PC-9 (cell line): ENCODE results near the gene RPP25L. TPM values are rescaled to one million over a fixed set of nuclear protein-coding genes. Genes with fewer than 3 reads are reported as not detected.

Experiments used
- BruUV-seq: library from RNA; stranded (reverse); fragments of 400-500 nt; replicated peaks from 2 replicates; lab custom pipeline; 2021; lab: Mats Ljungman, UMichigan
- CTCF ChIA-PET: fragments of 300-600 bp; sonication (Branson Sonifier 250); formaldehyde crosslinking; loops from one replicate; lab custom pipeline; 2022; ENCODE audit warnings: antibody characterized with exemption; lab: Charles Lee
- POLR2A ChIA-PET: fragments of 300-600 bp; sonication (Branson Sonifier 250); formaldehyde crosslinking; loops from one replicate; lab custom pipeline; 2022; ENCODE audit warnings: antibody characterized with exemption; ENCODE audit not compliant: unreplicated experiment; lab: Charles Lee
- DNase-seq, 2 experiments: peaks; one replicate each; pipeline versions ENCODE4 v3.0.0 to v3.0.0-alpha.2; 2015 to 2022; ENCODE audit warnings: mixed read lengths in 1 of 2
- H2AFZ ChIP-seq: fragments of 200-600 bp; sonication (generic); 2 replicates; pipeline ENCODE4 v1.8.1; 2017; ENCODE audit warnings: antibody characterized with exemption
- H3F3A ChIP-seq: fragments of 200-600 bp; sonication (generic); 2 replicates; pipeline ENCODE4 v1.8.1; 2017; ENCODE audit warnings: antibody characterized with exemption, mild to moderate bottlenecking, low read depth; ENCODE audit not compliant: insufficient read depth
- H3K27ac ChIP-seq: fragments of 200-600 bp; sonication (generic); 2 replicates; pipeline ENCODE4 v1.6.1; 2016; ENCODE audit warnings: mixed run types
- H3K27me3 ChIP-seq: fragments of 200-600 bp; sonication (generic); 2 replicates; pipeline ENCODE4 v1.6.1; 2016; ENCODE audit warnings: low read depth, mixed run types; ENCODE audit not compliant: insufficient read depth
- H3K36me3 ChIP-seq: fragments of 200-600 bp; sonication (generic); 2 replicates; pipeline ENCODE4 v1.6.1; 2016; ENCODE audit warnings: low read depth, mixed run types
- H3K4me1 ChIP-seq: fragments of 200-600 bp; sonication (generic); replicated peaks from 2 replicates; pipeline ENCODE4 v1.6.1; 2016; ENCODE audit warnings: mixed run types; ENCODE audit not compliant: insufficient read depth
- H3K4me2 ChIP-seq: fragments of 200-600 bp; sonication (generic); 2 replicates; pipeline ENCODE4 v1.6.1; 2017; ENCODE audit warnings: mixed run types
- H3K4me3 ChIP-seq: fragments of 200-600 bp; sonication (generic); 2 replicates; pipeline ENCODE4 v1.6.1; 2016; ENCODE audit warnings: mixed run types
- H3K79me2 ChIP-seq: fragments of 200-600 bp; sonication (generic); 2 replicates; pipeline ENCODE4 v1.6.1; 2017; ENCODE audit warnings: low read depth, mixed run types
- H3K9me2 ChIP-seq: fragments of 200-600 bp; sonication (generic); 2 replicates; pipeline ENCODE4 v1.8.1; 2017; ENCODE audit warnings: mild to moderate bottlenecking; ENCODE audit not compliant: insufficient read depth
- H3K9me3 ChIP-seq: fragments of 200-600 bp; sonication (generic); 2 replicates; pipeline ENCODE4 v1.8.1; 2016; ENCODE audit warnings: low read depth; ENCODE audit not compliant: insufficient read depth
- H4K20me1 ChIP-seq: fragments of 200-600 bp; sonication (generic); 2 replicates; pipeline ENCODE4 v1.8.1; 2017; ENCODE audit not compliant: insufficient read depth
- EZH2 ChIP-seq: fragments of 200-600 bp; sonication (generic); IDR thresholded peaks from 2 replicates; pipeline ENCODE4 v1.8.0; 2017; ENCODE audit warnings: antibody characterized with exemption, low read depth
- intact Hi-C: fragments of 100-400 bp; cut with micrococcal nuclease; formaldehyde crosslinking; loops from one replicate; pipeline ENCODE4 v1.10.0; 2022; ENCODE audit not compliant: unreplicated experiment
- total RNA-seq: library from RNA; stranded (reverse); gene quantifications from 2 replicates; pipeline ENCODE4 v1.2.3, GENCODE V29; 2021
- TF ChIP-seq, protein P1 (sequence below): fragments of 200-600 bp; sonication (generic); conservative IDR thresholded peaks from 2 replicates; pipeline ENCODE4 v1.6.1; 2017; ENCODE audit warnings: mixed run types, antibody characterized with exemption, mild to moderate bottlenecking, moderate library complexity

The RPP25L gene
- total RNA-seq, 1 experiment from 2014 or later = 15.6 TPM

DNA sequence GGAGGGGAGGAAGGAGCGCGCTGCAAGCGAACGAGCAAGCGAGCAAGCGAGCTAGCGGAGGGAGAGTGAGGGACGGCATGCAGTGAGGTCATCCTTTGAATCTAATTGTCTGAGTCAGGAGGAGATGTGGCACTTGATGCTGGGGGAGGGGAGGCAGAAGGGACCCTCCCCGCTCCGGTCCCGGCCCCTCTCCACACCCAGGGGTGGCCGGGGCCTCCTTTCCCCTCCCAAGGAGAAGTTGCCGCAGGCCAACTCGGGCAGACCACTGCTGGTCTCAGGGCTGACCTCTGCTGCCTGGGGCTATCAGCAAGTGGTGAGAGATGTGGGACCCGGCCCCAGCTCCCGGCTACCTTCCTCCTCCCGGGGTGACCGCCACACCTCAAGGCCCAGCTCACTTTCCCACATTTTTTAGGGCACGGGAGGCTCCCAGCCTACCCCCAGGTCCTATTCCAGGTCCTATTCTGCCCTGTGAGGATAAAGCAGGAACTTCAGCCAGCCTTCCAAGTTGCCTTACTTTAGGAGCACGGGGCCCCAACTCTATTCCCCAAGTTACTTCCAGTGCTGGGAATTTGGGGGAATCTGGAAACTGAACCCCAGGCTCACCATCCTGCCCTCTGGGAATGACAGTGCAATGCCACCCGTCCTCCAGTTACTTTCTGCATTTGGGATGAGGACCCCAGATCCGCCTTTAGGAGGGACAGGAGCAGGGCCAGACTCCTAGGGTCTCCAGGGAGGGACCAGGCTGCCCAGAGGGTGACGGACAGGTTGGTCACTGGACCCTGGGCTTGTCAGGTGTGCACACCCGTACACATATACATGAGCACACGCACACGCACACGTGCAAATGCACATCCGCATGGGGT is 33.4 kb downstream of the RPP25L start:
- intact Hi-C loops = no loop called here
- no peak overlapping the region for H3K4me3 ChIP-seq
- DNase-seq = no peak
- no peak overlapping the region for H3K4me2 ChIP-seq
- TF ChIP-seq, protein P1, sequence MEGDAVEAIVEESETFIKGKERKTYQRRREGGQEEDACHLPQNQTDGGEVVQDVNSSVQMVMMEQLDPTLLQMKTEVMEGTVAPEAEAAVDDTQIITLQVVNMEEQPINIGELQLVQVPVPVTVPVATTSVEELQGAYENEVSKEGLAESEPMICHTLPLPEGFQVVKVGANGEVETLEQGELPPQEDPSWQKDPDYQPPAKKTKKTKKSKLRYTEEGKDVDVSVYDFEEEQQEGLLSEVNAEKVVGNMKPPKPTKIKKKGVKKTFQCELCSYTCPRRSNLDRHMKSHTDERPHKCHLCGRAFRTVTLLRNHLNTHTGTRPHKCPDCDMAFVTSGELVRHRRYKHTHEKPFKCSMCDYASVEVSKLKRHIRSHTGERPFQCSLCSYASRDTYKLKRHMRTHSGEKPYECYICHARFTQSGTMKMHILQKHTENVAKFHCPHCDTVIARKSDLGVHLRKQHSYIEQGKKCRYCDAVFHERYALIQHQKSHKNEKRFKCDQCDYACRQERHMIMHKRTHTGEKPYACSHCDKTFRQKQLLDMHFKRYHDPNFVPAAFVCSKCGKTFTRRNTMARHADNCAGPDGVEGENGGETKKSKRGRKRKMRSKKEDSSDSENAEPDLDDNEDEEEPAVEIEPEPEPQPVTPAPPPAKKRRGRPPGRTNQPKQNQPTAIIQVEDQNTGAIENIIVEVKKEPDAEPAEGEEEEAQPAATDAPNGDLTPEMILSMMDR = no peak
- TF ChIP-seq EZH2 = no peak
- CTCF ChIA-PET = interaction anchor here (0.6 kb wide), 1 partner anchor 174 kb away, joined by 4 read pairs; no protein-coding TSS in a partner anchor
- no peak overlapping the region for H3K27ac ChIP-seq
- H3K9me2 ChIP-seq = no peaks in the 10 kb centered on the region
- no peaks in the 10 kb centered on the region for H4K20me1 ChIP-seq
- no TSS peak for BruUV-seq
- no peaks in the 10 kb centered on the region for H3K36me3 ChIP-seq
- no peaks in the 10 kb centered on the region for H3K79me2 ChIP-seq
- H2AFZ ChIP-seq = no peak overlapping the region
- no peaks in the 10 kb centered on the region for H3K9me3 ChIP-seq
- H3K4me1 ChIP-seq = no peaks in the 10 kb centered on the region
- POLR2A ChIA-PET = no interaction called here
- H3K27me3 ChIP-seq = peaks cover 62% of the 10 kb centered on the region
- no peaks in the 10 kb centered on the region for H3F3A ChIP-seq

DNA sequence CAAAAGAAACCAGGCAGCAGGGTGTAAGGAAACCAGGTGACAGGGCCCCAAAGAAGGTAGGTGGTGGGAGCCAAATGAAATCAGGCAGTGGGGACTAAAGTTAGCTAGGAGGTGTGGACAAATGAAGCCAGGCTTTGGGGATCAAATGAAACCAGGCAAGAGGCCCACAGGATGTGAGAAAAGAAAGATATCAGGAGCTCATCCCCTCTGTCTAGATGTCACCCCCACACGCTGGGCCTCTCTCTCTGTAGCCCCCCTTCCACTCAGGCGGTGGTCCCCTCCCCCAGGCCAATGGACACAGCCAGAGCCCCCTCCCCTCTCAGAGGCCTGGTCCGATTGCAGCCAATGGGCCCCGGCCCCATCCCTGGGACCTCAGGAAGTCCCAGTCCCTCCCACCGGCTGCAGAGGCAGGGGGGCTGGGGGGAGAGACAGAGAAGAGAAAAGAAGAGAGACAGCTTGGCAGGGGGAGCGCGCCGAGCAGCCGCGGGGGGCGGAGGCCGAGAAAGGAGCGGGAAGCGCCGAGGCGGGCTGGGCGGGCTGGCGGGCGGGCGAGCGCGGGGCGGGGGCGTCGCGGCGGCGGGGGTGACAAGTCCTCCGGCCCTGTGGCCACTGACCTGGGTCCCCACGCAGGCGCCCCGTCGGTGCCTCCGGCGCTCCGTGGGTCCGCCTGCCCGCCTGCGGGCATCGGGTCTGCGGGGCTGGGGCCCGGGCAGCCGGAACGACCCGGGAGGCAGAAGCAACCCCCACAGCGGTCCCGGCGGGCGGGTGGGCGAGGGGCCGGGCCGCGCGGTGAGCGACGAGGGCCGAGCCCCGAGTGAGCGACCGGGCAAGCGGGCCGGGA is 34.3 kb downstream of the RPP25L start:
- Histone ChIP-seq H3K4me1 (no peaks in the 10 kb centered on the region), H3K9me3 (no peaks in the 10 kb centered on the region), H3F3A (no peaks in the 10 kb centered on the region), H2AFZ (no peak overlapping the region), H3K4me3 (no peak overlapping the region), H3K79me2 (no peaks in the 10 kb centered on the region), H3K27me3 (peaks cover 54% of the 10 kb centered on the region), H3K27ac (no peak overlapping the region), H3K9me2 (no peaks in the 10 kb centered on the region), H3K36me3 (no peaks in the 10 kb centered on the region), H3K4me2 (no peak overlapping the region), H4K20me1 (no peaks in the 10 kb centered on the region)
- TF ChIP-seq EZH2 = no peak
- TF ChIP-seq, protein P1 = no peak
- DNase-seq = no peak
- ChIA-PET CTCF (interaction anchor here (0.6 to 0.7 kb wide), 2 partner anchors 173 to 516 kb away, joined by 4 to 5 read pairs; no protein-coding TSS in a partner anchor), POLR2A (no interaction called here)
- BruUV-seq = no TSS peak
- intact Hi-C loops = no loop called here

DNA sequence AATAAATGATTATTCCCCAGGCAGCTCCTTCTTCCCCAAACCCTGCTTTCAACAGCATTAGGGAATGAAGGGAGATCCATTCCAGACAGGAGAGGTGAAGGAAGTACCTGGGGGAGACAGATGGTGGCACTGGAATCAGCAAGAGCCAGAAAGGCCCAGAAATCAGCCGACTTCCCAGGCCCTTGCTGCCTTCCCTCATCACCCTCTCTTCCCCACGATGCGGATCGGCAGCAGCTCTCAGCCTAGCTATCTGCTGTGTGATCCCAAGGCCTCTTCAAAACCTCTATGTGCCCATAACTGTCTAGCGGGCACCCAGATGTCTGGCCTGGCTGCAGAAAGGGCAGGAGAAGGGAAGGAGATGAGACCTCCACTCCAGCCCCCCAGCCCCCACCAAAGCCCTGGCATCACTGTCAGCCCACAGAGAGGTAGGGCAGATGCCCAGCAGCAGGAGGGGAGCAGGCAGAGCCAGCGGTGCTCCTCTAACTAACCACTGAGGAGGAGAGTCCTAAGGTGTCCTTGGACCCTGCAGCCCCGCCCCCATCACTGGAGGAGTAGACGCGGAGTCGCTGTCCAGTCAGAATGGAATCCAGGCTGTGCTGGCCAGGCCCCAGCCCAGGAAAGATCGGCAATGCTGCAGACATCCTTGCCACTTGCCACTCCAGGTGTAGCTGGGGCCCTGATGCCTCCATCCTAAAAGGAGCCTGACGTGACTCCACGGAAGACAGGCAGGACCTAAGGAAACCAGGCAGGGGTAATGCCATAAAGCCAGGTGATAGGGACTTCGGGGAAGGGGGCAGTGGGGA is 35.1 kb downstream of the RPP25L start:
- no TSS peak for BruUV-seq
- DNase-seq = no peak
- Histone ChIP-seq H3K4me3 (no peak overlapping the region), H3K27me3 (peaks cover 46% of the 10 kb centered on the region), H4K20me1 (no peaks in the 10 kb centered on the region), H3K4me1 (no peaks in the 10 kb centered on the region), H3K27ac (no peak overlapping the region), H2AFZ (no peak overlapping the region), H3K36me3 (no peaks in the 10 kb centered on the region), H3K79me2 (no peaks in the 10 kb centered on the region), H3K9me3 (no peaks in the 10 kb centered on the region), H3K9me2 (no peaks in the 10 kb centered on the region), H3K4me2 (no peak overlapping the region), H3F3A (no peaks in the 10 kb centered on the region)
- POLR2A ChIA-PET = no interaction called here
- CTCF ChIA-PET = no interaction called here
- no peak for TF ChIP-seq EZH2
- intact Hi-C loops = no loop called here
